Measurements from ENCODE around the gene RUNX2. TPM values are rescaled to one million over a fixed set of nuclear protein-coding genes. Genes with fewer than 3 reads are reported as not detected.

RUNX2 gene
- polyA plus RNA-seq, 1 donor = 2.5 TPM

DNA sequence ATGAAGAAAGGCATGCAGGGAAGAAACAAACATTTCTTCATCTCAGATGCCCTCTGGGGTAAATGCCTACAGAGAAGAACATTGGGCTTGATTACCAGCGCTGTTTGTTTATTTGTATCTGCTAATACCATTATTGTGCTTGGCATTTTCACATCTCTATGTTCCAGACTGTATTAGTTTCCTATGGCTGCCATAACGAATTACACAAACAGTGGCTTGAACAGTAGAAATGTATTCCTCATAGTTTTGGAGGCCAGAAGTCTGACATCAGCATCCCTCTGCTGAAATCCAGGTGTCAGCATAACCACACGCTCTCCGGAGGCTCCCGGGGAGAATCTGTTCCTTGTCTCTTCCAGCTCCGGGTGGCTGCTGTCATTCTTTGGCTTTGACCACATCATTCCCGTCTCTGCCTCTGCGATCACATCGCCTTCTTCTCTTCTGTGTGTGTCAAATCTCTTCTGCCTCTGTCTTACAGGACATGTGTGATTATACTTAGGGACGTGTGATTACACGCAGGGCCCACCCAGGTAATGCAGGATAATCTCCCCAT lies 291.2 kb downstream of the RUNX2 start:
- DNase-seq = no peak

DNA sequence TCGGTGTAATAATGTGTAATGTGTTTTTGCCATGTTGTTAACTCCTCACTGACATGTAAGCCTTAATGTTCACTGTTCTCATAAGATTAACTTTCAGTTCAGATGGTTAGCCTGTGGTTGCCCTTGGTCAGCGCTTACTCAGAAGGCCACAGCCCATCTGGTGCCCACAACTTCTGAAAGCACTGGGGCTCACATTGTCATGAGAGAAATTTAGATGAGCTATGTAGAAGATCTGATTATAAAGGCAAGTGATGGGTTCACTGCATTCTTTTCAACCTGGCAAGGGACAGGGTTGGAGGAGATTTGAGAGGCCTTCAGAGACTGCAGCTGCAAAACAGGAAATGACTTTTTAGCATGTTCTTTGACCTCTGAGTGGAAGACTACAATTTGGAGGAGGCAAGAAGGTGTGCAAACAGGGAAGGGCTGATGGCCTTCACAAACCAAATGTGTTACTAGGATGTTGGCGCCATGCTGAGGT lies 291.9 kb downstream of the RUNX2 start:
- DNase-seq = no peak

DNA sequence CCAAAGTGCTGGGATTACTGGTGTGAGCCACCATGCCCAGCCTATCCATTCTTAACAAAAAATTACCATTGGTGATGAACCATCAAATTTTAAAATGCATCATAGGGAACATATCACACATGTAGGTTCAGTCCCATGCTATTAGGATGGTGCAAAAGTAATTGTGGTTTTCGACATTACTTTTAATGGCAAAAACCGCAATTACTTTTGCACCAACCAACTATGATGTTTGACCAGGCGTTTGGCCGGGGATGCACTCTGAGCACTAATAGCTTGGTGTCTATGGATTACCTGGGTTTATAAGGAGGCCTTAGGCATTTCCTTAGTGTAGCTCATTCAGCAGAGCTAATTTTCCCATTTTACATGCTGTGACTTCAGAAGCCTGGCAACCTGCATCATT lies 296.1 kb downstream of the RUNX2 start:
- no peak for DNase-seq

DNA sequence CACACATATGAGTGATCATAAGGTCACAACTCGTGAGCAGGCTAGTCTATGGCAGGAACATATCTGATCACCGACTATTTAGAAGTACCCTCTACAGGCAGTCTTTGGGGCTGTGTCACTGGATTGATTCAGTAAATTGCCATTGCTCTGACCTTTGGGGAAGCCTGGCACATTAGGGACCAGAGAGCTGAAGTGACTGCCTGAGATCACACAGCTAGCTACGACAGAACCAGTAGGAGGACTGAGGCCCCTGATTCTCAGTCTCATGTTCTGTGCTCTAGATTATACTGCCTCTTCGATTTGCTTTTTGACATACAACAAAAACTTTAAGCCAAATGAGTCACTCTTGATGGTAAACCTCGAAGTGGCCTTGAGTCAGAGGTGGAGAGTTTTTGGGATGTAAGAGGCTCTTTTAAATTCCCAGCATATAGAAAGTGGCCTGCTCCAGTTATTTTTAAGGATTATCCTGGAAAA lies 297.1 kb downstream of the RUNX2 start:
- no peak for DNase-seq

DNA sequence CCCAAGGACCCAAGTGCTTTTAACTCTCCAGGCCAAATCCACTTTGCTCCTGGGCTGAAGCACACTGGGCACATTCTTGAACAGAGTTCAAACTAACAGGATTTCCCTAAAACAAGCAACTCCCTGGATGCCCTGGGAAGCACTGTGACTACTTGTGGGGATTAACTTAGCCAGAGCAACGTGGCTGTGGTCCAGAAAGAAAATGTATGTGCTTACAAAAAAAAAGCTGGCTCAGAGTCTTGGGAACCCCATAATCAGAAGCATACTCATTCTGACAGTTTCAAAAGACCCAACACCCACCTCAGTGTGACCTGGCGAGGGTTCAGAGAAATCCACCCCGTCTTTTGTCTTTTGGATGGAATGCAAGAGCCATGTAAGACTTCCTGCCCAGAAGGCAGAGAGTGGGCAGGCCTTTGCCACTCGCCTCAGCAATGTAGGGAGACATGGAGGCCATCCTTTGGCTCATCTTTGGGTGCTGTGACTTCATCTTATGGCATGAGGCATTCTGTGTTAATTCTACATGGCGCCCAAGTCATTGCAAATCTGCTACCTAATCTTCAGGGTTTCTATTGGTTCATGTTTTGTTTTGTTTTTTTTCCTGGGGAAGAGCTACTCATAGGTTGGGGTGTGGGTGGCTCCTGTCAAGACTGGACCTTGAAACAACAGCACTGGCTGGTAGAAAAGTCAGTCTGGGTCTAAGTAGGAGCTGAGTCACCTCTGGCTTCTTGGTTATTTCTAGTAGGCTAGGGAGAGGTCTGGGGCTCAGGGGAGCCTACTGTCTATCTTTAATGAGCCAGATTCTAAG lies 298.2 kb downstream of the RUNX2 start:
- DNase-seq = no peak

DNA sequence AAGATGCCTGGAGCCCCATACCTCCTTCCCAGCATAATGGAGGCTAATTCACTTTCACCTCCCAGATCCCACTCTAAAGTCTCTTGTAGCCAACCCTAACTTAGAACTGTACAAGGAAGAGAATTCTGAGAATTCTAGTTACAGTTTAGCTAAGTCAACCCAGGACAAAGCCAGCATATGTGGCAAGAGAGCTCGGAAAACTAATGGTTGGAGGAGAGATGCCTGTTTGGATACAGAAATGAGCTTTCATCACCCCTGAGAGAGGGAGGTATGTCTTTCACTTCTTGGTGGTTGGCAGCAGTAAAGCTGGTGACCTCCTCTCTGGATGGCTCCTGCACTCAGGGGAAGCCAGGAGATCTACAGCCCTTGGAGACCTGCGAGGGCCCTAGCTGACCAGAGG lies 302.2 kb downstream of the RUNX2 start:
- no peak for DNase-seq

DNA sequence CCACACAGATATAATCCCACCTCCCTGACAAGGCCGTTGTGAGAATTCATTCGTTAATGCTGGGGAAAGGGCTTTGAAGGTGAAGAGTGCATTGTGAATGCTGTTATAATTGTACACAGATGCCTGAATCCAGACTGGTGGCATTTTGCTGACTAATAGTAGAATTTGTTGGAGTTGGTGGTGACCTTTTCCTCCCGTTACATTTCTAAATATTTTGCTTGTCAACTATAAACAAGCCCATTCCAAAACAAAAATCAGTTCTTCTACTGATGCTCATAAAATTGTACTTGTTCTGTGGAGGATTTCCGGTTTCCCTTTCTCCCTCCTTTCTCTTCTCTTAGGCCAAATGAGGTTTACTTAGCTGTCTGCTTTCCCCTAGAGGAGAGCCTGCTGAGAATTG lies 302.7 kb downstream of the RUNX2 start:
- DNase-seq = no peak

DNA sequence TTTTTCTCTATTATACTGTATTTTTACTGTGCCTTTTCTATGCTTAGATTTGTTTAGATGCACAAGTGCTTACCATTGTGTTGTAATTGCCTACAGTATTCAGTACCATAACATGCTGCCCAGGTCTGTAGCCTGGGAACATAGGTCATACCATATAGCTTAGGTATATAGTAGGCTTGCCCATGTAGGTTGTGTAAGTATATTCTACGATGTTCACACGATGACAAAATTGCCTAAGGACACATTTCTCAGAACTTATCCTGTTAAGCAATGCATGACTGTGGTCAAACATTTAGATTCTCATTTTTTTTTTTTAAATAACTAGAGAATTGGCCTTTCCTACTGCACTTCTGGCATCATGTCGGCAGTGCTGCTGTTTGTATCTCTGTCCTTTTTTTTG lies 303.3 kb downstream of the RUNX2 start:
- no peak for DNase-seq

DNA sequence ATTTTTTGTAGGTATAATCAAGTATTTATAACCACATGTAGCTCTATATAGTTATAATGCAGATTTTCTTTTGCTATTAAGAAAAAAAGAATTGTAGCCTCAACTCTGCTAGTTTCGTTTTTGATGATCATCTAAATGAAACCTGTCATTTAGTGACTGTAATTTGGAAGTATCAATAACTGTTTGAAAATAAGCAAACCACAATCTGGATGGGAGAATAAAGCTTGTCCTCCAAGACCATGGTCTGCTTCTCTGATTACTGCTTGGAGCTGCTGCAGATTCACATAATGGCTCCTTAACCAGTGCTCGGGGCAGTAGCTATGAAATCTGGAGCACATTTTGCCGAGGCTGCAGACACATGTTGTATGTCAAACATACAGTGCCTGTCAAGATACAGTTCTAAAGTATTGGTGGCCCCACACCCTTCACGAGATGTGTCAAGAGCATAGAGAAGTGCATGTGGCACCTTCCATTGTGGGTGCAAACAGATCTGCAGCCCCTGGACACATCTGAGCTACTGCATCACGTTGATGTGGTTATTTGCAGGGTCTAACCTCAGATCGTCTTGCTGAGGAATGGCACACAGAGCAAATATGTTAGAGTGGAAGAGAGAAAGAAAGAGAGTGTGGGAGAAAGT lies 305.3 kb downstream of the RUNX2 start:
- DNase-seq = no peak

DNA sequence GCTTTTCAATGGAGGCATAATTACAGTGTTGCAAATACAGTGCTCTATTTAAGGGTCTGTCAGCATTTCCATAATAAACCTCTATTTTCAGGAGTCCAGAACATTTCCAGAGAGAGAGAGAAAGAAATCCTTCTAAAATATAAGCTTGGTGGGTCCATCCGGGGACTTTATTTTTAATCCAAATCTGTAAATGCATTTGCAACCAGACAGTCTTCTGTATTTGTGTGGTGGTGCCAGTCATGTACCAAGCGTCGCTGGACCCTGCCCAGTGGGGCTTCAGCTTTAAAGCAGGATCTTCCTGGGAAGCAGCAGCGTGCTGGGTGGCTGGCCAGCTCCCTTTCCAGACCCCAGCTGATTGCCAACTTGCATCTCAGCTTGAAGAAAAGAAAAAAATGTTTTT lies 306.1 kb downstream of the RUNX2 start:
- DNase-seq = no peak

DNA sequence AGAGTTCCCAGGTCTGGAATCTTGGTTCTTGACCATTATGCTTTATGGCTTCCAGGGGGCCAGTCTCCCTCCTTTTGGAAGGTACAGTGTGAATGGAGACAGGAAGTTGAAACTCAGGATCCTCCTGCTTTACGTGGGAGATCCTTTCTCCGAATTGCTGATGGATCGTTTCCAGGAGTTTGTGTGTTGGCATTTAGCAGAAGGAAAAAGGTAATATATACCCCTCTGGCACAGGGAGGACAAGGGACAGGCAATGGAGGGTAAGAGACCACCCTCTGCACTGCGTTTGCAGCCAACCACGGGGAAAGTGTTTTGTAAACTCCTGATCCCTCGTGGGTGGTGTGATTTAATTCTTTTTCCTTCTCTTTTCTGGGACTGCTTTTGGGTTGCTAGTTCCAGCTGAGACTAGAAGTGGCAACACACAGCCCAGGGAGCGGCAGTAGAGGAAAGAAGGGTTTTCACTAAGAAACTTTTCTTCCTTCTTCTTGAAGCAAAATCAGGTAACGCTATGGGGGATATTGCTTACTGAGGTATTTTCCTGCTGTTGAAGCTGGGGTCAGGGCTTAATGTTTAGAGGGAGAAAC lies 307.2 kb downstream of the RUNX2 start:
- DNase-seq = no peak

DNA sequence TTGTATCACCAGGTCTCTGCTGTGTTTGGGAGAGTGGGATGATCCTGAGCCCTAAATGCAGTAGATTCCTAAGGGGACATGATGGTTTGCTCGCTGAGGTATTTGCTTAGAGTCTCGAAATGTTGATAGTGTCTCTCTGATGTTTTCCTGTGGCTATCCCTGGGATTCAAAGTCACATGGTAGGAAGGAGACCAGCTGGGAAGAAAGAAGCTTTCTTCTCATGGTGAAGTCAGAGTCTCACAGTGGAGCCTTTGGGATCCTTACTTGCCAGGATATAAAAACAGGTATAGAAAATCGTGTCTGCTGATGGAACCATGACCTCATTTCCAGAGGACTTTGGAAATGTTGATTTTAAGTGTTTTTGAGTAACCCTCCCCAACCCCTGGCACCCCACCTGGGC lies 308.9 kb downstream of the RUNX2 start:
- DNase-seq = no peak

DNA sequence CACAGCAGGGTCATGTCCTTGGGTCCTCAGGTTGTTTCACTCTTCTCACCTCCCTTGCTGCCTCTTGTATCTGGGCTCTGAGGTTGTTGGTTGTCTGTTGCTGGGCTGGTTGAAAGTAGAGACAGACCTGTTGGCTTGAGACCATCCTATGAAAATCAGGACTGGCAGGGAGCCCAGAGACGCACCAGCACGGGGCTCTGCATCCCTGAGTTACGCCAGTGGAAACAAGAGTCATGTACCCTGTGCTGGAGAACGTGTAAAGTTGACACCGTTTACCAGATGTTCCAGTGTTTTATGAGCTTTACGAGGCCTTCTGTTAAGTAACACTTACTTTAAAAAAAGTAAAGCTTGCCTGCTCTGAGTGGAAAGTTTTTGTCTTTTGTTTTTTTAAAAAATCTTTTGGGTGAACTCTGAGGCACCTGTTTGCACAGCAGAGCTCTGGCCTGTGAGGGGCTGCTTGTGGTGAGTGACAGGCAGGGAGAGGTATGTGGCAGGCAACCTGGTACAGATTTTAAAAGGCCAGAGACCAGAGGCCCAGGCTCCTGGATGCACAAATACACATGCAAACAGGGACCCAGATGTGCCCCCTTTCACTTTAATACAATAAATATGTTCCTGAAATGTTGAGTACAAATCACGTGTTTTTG lies 309.6 kb downstream of the RUNX2 start:
- no peak for DNase-seq

DNA sequence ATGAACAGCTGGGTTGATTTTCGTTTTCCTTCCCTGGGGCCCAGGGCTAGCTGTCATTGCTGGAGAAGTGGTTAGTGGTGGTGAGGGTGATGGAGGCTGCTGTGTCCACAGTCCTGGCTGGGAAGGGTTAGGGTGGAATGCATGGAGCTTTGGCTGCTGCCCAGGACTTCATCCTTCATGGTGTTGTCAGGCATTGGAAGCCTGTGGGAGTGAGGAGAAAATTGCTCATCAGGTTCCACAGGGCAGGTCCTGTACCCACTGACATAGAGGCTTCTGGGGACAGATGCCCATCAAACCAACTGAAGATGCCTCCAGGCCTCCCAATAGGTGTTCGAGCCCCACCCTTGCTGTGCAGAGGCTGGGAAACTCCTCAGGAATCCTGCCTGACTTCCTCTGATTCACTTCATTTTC lies 312.0 kb downstream of the RUNX2 start:
- no peak for DNase-seq

DNA sequence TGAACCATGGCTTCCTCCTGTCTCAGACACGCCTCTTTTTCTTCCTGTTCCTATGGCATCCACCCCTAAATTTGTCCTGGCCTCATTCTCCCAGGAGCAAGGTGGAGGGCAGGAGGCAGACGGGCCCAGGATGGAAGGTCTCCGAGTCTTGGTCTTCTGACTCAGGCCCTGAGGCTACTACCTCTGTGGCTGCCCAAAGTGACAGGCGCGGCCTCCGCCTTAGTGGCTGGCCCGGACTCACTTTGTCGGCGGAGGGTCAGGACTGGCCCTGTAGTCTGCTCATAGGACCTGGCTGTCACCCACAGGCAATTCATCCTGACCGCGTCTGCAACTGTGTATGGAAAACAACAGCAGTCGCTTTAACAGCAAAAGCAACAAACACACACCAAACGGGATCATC lies 312.7 kb downstream of the RUNX2 start:
- no peak for DNase-seq

DNA sequence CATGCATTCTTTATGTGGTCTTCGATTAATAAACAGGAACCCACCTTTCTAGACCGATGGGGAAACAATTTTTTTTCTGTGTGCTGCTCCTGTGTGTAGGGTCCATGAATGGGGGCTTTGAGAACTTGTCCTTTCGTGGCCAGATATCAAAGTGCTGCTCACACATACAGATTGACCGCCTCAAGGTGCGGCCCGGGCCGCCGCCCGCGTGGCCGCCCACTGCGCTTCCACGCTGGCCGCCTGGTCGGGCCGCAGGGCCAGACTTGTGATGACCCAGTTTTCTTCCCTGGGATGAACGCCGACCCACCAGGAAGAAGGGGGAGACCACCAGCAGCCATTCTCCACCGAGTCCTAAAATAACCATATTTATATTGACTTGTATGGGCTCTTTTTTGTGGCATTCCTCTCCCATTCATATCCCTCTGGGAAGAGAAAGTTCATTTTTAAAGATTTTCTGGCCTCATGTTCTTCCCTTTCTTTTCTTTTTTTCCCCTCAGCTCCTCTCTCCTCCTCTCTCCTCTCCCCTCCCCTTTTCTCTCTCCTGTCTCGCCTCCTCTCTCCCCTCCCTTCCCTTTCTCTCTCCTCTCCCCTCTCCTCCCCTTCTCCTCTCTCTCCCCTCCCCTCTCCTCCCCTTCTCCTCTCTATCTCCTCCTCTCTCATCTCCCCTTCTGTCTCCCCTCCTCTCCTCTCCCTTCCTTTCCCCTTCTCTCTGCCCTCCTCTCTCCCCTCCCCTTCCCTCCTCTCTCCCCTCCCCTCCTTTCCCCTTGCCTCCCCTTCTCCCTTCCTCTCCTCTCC lies 314.4 kb downstream of the RUNX2 start:
- no peak for DNase-seq

DNA sequence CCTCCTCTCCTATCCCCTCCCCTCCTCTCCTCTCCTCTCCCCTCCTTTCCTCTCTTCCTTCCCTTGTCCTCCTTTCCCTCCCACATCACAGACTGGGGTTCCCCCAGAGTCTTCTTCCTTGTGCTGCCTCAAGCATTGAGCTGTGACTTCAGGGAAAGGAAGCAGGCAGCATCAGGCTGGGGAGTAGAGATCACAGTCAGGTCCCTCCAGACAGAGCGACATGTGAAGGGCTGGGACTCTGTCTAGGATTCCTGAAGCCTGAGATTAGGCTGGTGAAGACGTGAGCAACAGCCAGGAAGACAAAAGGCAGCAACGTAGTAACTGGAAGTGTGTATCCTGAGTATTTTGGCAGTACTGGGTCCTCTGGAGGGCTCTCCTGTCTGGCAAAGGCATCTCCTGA lies 315.0 kb downstream of the RUNX2 start:
- DNase-seq = no peak

DNA sequence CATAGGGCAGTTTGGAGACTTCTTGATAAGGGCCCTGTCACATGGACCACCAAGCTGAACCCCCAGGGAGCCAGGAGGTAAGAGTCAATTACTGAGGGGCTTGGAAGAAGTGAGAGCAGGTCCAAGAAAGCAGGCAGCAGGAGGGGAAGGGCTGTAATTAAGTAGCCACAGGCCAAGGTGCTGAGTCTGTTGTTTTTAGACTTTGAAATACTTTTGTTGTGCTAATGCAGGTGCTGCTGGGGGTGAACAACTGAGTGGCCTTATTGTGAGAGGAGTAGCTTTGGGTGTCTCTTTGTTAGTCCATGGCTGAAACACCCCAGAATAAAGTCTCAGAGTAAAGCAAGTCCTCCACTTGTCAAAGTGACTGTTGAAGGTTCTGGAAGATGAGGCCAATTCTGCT lies 316.6 kb downstream of the RUNX2 start:
- no peak for DNase-seq

DNA sequence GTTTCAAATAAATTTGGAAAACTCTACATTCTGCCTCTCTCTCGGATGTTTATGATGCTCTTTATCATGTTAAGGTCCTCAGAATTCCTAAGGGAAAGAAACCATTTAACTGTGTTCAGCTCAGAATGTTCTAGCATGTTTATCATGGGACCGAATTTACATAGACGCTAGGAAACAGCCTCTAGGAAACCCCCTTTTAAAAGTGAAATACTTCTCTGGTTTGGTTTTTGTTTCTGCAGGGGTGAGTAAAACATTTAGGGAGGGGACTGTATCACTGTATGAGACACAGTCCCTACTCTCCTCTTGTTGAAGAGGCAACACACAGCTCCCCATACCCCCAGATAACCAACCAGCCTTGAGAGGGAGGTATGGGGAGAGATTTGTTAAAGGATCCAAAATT lies 317.2 kb downstream of the RUNX2 start:
- DNase-seq = no peak

DNA sequence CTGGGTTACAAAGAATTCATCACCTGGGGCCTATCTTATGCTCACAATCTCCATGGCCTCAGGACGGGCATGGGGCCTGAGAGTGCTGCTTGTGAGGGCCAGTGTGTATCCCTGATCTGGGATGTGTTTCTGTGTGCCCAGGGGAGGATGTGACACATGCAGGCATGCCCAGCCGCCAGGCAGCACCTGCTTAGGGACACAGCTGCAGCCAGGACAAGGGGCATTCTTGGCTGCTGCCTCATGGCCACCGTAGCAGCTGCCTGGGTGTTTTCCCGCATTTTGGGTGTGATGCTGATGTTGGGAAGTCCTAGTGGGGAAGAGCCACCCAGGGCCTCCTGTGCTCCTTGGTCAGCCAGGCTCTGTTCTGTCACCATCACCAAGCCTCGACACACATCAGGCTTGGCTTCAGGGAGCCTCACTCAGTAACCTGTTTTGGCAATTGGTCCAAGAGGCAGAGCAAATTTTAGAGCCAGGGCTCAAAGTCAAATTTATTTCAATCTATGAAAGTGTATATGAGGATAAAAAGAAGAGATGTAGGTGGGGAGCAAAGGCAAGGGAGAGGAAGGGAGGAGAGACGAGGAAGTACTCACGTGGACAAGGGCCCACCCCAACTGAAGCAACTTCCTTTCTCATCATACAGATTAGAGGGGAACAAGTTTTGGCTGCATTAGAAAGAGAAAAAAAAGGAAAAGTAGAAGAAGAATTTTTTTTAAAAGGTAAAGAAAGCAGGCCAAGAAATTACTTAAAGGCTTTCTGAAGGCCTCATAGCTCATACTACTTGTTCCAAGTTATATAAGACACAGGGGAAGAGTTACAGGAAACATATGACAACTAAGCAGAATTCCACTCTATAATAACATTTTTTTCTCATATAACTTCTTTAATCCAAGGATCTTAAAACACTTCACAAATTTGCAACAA lies 319.5 kb downstream of the RUNX2 start:
- DNase-seq = no peak

DNA sequence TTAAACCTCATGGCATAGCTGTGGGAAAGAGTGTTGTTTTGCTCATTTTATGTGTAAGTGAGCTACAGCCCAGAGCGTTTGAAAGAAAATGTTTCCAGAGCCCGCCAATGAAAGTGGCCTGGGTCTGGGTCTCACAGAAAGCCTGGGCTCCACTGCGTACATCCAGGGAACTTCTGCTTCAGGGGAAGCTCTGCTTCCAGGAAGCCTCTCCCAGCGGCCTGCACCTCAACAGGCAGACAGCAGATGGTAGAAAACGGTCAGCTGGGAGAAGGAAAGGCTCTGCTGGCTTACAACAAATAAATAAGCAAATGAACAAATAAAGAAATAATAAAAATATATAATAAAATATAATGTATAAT lies 320.1 kb downstream of the RUNX2 start:
- DNase-seq = no peak
